Measurements from ENCODE around the gene KANK4. TPM values are rescaled to one million over a fixed set of nuclear protein-coding genes. Genes with fewer than 3 reads are reported as not detected.

Gene KANK4
- total RNA-seq, 1 experiment from 2014 or later: 59.7 TPM

GRCh38 chr1:62304515-62304914, 14.7 kb downstream of the KANK4 start:
- Histone ChIP-seq H3K4me1 (peaks cover 41% of the 10 kb centered on the region), H3K36me3 (no peaks in the 10 kb centered on the region), H3K27me3 (no peaks in the 10 kb centered on the region), H3K4me3 (no peak overlapping the region), H3K9me3 (replicated peaks) (no peaks in the 10 kb centered on the region), H3K27ac (peak overlapping the region; percentile 74)
- peak; percentile 86 to 93 for DNase-seq

- Histone ChIP-seq H3K4me1 (peaks cover 60% of the 10 kb centered on the region), H3K9me3 (replicated peaks) (no peaks in the 10 kb centered on the region), H3K27ac (peak overlapping the region; percentile 93), H3K4me3 (no peak overlapping the region), H3K27me3 (no peaks in the 10 kb centered on the region), H3K36me3 (no peaks in the 10 kb centered on the region)
- DNase-seq: peak; percentile 49 to 73
Observed at GRCh38 chr1:62301726-62302390, 17.4 kb downstream of the KANK4 start.

GRCh38 chr1:62299426-62300200, 19.6 kb downstream of the KANK4 start:
- Histone ChIP-seq H3K27ac (peak overlapping the region; percentile 93), H3K4me1 (peaks cover 66% of the 10 kb centered on the region), H3K9me3 (replicated peaks) (no peaks in the 10 kb centered on the region), H3K36me3 (no peaks in the 10 kb centered on the region), H3K4me3 (no peak overlapping the region), H3K27me3 (no peaks in the 10 kb centered on the region)
- peak; percentile 99 to 100 for DNase-seq

GRCh38 chr1:62295921-62296491, 23.2 kb downstream of the KANK4 start:
- Histone ChIP-seq H3K4me1 (peaks cover 51% of the 10 kb centered on the region), H3K9me3 (replicated peaks) (no peaks in the 10 kb centered on the region), H3K27me3 (no peaks in the 10 kb centered on the region), H3K4me3 (no peak overlapping the region), H3K27ac (peak overlapping the region; percentile 10; the same call in 1 of the 2 replicates), H3K36me3 (no peaks in the 10 kb centered on the region)
- peak in 1 of 2 experiments; percentile 64 for DNase-seq

GRCh38 chr1:62294261-62294660, 25.0 kb downstream of the KANK4 start:
- H3K27me3 ChIP-seq: no peaks in the 10 kb centered on the region
- H3K9me3 ChIP-seq (replicated peaks): no peaks in the 10 kb centered on the region
- DNase-seq: peak; percentile 84 to 89
- no peak overlapping the region for H3K4me3 ChIP-seq
- H3K4me1 ChIP-seq: peaks cover 36% of the 10 kb centered on the region
- H3K27ac ChIP-seq: no peak overlapping the region
- no peaks in the 10 kb centered on the region for H3K36me3 ChIP-seq

- Histone ChIP-seq H3K4me1 (peaks cover 10% of the 10 kb centered on the region), H3K9me3 (replicated peaks) (no peaks in the 10 kb centered on the region), H3K4me3 (no peak overlapping the region), H3K27ac (no peak overlapping the region), H3K27me3 (no peaks in the 10 kb centered on the region), H3K36me3 (no peaks in the 10 kb centered on the region)
- DNase-seq: no peak
Observed at GRCh38 chr1:62288662-62289061, 30.6 kb downstream of the KANK4 start.

GRCh38 chr1:62288224-62288623, 31.0 kb downstream of the KANK4 start:
- H3K27me3 ChIP-seq: no peaks in the 10 kb centered on the region
- no peak overlapping the region for H3K4me3 ChIP-seq
- H3K27ac ChIP-seq: no peak overlapping the region
- no peaks in the 10 kb centered on the region for H3K36me3 ChIP-seq
- DNase-seq: no peak
- H3K4me1 ChIP-seq: peaks cover 10% of the 10 kb centered on the region
- H3K9me3 ChIP-seq (replicated peaks): no peaks in the 10 kb centered on the region

GRCh38 chr1:62286786-62287224, 32.4 kb downstream of the KANK4 start:
- Histone ChIP-seq H3K4me1 (peaks cover 12% of the 10 kb centered on the region), H3K27ac (peak overlapping the region; percentile 22; the same call in 1 of the 2 replicates), H3K9me3 (replicated peaks) (no peaks in the 10 kb centered on the region), H3K4me3 (peak overlapping the region; percentile 51), H3K27me3 (no peaks in the 10 kb centered on the region), H3K36me3 (no peaks in the 10 kb centered on the region)
- peak; percentile 69 to 79 for DNase-seq

GRCh38 chr1:62285984-62286785, 33.0 kb downstream of the KANK4 start:
- DNase-seq: peak; percentile 64 to 73
- Histone ChIP-seq H3K27me3 (no peaks in the 10 kb centered on the region), H3K4me1 (peaks cover 12% of the 10 kb centered on the region), H3K4me3 (peak overlapping the region; percentile 51), H3K27ac (peak overlapping the region; percentile 22; the same call in 1 of the 2 replicates), H3K9me3 (replicated peaks) (peaks cover under 1% of the 10 kb centered on the region; the same call in 1 of the 2 replicates), H3K36me3 (no peaks in the 10 kb centered on the region)

- H3K9me3 ChIP-seq (replicated peaks): peaks cover 3% of the 10 kb centered on the region; the same call in 1 of the 2 replicates
- no peak overlapping the region; the same call in 1 of the 2 replicates for H3K4me3 ChIP-seq
- no peak overlapping the region for H3K27ac ChIP-seq
- no peak for DNase-seq
- H3K36me3 ChIP-seq: no peaks in the 10 kb centered on the region
- H3K27me3 ChIP-seq: no peaks in the 10 kb centered on the region
- H3K4me1 ChIP-seq: peaks cover 12% of the 10 kb centered on the region
Observed at GRCh38 chr1:62285440-62285839, 33.8 kb downstream of the KANK4 start.

- Histone ChIP-seq H3K9me3 (replicated peaks) (peaks cover 3% of the 10 kb centered on the region; the same call in 1 of the 2 replicates), H3K4me1 (peaks cover 12% of the 10 kb centered on the region), H3K27ac (no peak overlapping the region), H3K27me3 (no peaks in the 10 kb centered on the region), H3K4me3 (no peak overlapping the region), H3K36me3 (no peaks in the 10 kb centered on the region)
- DNase-seq: no peak
Observed at GRCh38 chr1:62283986-62284385, 35.2 kb downstream of the KANK4 start.

- Histone ChIP-seq H3K9me3 (replicated peaks) (peaks cover 3% of the 10 kb centered on the region; the same call in 1 of the 2 replicates), H3K36me3 (no peaks in the 10 kb centered on the region), H3K4me3 (no peak overlapping the region), H3K27ac (no peak overlapping the region), H3K27me3 (no peaks in the 10 kb centered on the region), H3K4me1 (peaks cover 11% of the 10 kb centered on the region)
- DNase-seq: no peak
Observed at GRCh38 chr1:62282909-62283755, 36.1 kb downstream of the KANK4 start.

GRCh38 chr1:62281922-62282555, 37.2 kb downstream of the KANK4 start:
- H3K4me3 ChIP-seq: no peak overlapping the region
- H3K27ac ChIP-seq: no peak overlapping the region
- H3K36me3 ChIP-seq: no peaks in the 10 kb centered on the region
- peaks cover 7% of the 10 kb centered on the region for H3K4me1 ChIP-seq
- H3K27me3 ChIP-seq: no peaks in the 10 kb centered on the region
- peaks cover 3% of the 10 kb centered on the region for H3K9me3 ChIP-seq (replicated peaks)
- no peak for DNase-seq
